Astrocyte of the cerebellum (primary cell): Measurements from ENCODE around the gene ZDHHC17.

Experiments used
- DNase-seq: peaks from one replicate; pipeline ENCODE4 v3.0.0-alpha.2; 2011; ENCODE audit warnings: low read depth
- H3K4me3 ChIP-seq: 2 replicates; pipeline ENCODE4 v1.5.1; 2011; ENCODE audit warnings: mild to moderate bottlenecking, low read depth, low read length, moderate library complexity
- in situ Hi-C: cut with HindIII; loops from 2 replicates; pipeline ENCODE4 v1.10.0; 2017; ENCODE audit warnings: low sequenced_read_pairs
- TF ChIP-seq, protein P1 (sequence below): IDR thresholded peaks from 2 replicates; pipeline ENCODE4 v1.5.1; 2012; ENCODE audit warnings: low read length, low read depth, moderate library complexity, mild to moderate bottlenecking; ENCODE audit errors: missing control alignments

Gene ZDHHC17

GRCh38 chr12:76784600-76785051 lies 20.7 kb downstream of the ZDHHC17 start:
- H3K4me3 ChIP-seq, result no peak overlapping the region
- in situ Hi-C loops, result no loop called here
- TF ChIP-seq, protein P1, sequence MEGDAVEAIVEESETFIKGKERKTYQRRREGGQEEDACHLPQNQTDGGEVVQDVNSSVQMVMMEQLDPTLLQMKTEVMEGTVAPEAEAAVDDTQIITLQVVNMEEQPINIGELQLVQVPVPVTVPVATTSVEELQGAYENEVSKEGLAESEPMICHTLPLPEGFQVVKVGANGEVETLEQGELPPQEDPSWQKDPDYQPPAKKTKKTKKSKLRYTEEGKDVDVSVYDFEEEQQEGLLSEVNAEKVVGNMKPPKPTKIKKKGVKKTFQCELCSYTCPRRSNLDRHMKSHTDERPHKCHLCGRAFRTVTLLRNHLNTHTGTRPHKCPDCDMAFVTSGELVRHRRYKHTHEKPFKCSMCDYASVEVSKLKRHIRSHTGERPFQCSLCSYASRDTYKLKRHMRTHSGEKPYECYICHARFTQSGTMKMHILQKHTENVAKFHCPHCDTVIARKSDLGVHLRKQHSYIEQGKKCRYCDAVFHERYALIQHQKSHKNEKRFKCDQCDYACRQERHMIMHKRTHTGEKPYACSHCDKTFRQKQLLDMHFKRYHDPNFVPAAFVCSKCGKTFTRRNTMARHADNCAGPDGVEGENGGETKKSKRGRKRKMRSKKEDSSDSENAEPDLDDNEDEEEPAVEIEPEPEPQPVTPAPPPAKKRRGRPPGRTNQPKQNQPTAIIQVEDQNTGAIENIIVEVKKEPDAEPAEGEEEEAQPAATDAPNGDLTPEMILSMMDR, result no peak
- peak; percentile 75 for DNase-seq

- in situ Hi-C loops, result no loop called here
- TF ChIP-seq, protein P1, result no peak
- no peak for DNase-seq
- no peak overlapping the region for H3K4me3 ChIP-seq
These were observed 21.5 kb downstream of the ZDHHC17 start for GRCh38 chr12:76785407-76785806.

- in situ Hi-C loops, result no loop called here
- TF ChIP-seq, protein P1, result no peak
These were observed 23.1 kb downstream of the ZDHHC17 start for GRCh38 chr12:76786986-76787385.

DNA sequence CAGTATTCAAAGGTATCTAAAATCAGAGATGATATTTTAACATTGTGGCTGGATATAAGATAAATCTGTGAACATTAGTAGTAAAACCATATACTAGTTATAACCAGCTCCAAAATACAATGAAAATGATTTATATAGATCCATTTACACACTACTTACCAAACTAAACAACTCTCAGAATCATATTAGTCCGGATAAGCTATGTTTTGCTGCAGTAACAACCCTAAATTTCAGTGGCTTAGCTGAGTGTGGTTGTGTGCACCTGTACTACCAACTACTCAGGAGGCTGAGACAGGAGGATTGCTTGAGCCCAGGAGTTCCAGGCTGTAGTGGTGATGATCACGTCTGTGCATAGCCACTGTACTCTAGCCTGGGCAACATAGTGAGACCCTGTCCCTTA lies 23.8 kb downstream of the ZDHHC17 start:
- TF ChIP-seq, protein P1, result no peak
- DNase-seq, result no peak
- in situ Hi-C loops, result no loop called here
- H3K4me3 ChIP-seq, result no peak overlapping the region

More at GRCh38 chr12:76786986-76787385, 23.1 kb downstream of the ZDHHC17 start:
- no peak for DNase-seq
- no peak overlapping the region for H3K4me3 ChIP-seq

DNA sequence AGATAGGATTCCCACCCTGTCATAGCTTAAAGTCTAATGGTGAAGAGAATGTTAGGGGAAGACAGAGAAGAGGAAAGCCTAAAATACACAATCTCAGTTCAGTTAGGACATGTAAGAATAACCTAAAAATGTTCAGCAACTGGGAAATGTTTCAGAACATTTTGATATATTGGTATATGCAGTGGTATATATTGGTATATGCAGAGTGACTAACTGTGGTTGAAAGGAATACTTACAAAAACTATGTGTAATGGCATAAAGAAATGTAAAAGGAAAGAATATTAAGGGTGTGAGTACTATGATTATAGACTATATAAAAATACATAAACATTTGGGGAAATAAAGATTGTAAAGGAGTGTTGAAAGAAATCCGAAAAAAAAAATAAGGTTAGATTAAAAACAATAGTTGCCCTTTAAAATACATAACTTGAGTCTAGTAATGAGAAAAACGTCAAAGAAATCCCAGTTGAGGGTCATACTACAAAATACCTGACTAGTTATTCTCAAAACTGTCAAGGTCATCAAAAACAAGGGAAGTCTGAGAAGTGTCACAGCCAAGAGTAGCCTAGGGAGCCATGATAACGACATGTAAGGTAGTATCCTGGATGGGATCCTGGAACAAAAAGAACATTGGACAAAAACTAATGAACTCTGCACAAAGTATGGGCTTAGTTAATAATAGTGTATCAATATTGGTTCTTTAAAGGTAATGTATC lies 25.6 kb downstream of the ZDHHC17 start:
- DNase-seq, result no peak
- in situ Hi-C loops, result no loop called here
- TF ChIP-seq, protein P1, result no peak
- H3K4me3 ChIP-seq, result no peak overlapping the region

GRCh38 chr12:76790564-76791552 lies 26.9 kb downstream of the ZDHHC17 start:
- H3K4me3 ChIP-seq, result no peak overlapping the region
- TF ChIP-seq, protein P1, result peak; percentile 24
- in situ Hi-C loops, result no loop called here
- peak; percentile 5 for DNase-seq
